Measurements from ENCODE around the gene SRPK3. TPM values are rescaled to one million over a fixed set of nuclear protein-coding genes. Genes with fewer than 3 reads are reported as not detected.

Gene SRPK3
- total RNA-seq, 1 donor from 2014 or later, result not detected

GRCh38 chrX:153818571-153819383, 37.9 kb downstream of the SRPK3 start:
- Mint-ChIP-seq H3K27ac (no peak overlapping the region), H3K4me3 (no peak overlapping the region), H3K9me3 (no peaks in the 10 kb centered on the region), H3K27me3 (ENCODE audit: insufficient read depth) (peaks cover 19% of the 10 kb centered on the region), H3K36me3 (ENCODE audit: low read depth) (no peaks in the 10 kb centered on the region), H3K4me1 (ENCODE audit: low read depth) (peaks cover 23% of the 10 kb centered on the region)
- peak; percentile 49 for DNase-seq (ENCODE audit: low spot score)
- intact Hi-C loops (cut with micrococcal nuclease), result loop anchor here (5.0 kb wide), 1 partner anchor 59 kb away; no protein-coding TSS in a partner anchor

GRCh38 chrX:153819384-153820040, 38.7 kb downstream of the SRPK3 start:
- no peaks in the 10 kb centered on the region for H3K36me3 Mint-ChIP-seq (ENCODE audit: low read depth)
- no peak for DNase-seq (ENCODE audit: low spot score)
- peaks cover 18% of the 10 kb centered on the region for H3K27me3 Mint-ChIP-seq (ENCODE audit: insufficient read depth)
- peaks cover 23% of the 10 kb centered on the region for H3K4me1 Mint-ChIP-seq (ENCODE audit: low read depth)
- H3K4me3 Mint-ChIP-seq, result no peak overlapping the region
- no peak overlapping the region for H3K27ac Mint-ChIP-seq
- H3K9me3 Mint-ChIP-seq, result no peaks in the 10 kb centered on the region
- intact Hi-C loops (cut with micrococcal nuclease), result loop anchor here (5.0 kb wide), 1 partner anchor 58 kb away; no protein-coding TSS in a partner anchor

- DNase-seq (ENCODE audit: low spot score), result no peak
- no peak overlapping the region for H3K4me3 Mint-ChIP-seq
- no peaks in the 10 kb centered on the region for H3K36me3 Mint-ChIP-seq (ENCODE audit: low read depth)
- no peak overlapping the region for H3K27ac Mint-ChIP-seq
- intact Hi-C loops (cut with micrococcal nuclease), result no loop called here
- H3K4me1 Mint-ChIP-seq (ENCODE audit: low read depth), result peaks cover 23% of the 10 kb centered on the region
- H3K27me3 Mint-ChIP-seq (ENCODE audit: insufficient read depth), result peaks cover 21% of the 10 kb centered on the region
- H3K9me3 Mint-ChIP-seq, result no peaks in the 10 kb centered on the region
Measured at GRCh38 chrX:153820601-153821000, 39.8 kb downstream of the SRPK3 start.

GRCh38 chrX:153821066-153821465, 40.2 kb downstream of the SRPK3 start:
- Mint-ChIP-seq H3K36me3 (ENCODE audit: low read depth) (no peaks in the 10 kb centered on the region), H3K4me3 (no peak overlapping the region), H3K4me1 (ENCODE audit: low read depth) (peaks cover 23% of the 10 kb centered on the region), H3K27me3 (ENCODE audit: insufficient read depth) (peaks cover 21% of the 10 kb centered on the region), H3K27ac (no peak overlapping the region), H3K9me3 (no peaks in the 10 kb centered on the region)
- intact Hi-C loops (cut with micrococcal nuclease), result no loop called here
- no peak for DNase-seq (ENCODE audit: low spot score)

GRCh38 chrX:153824348-153824747, 43.5 kb downstream of the SRPK3 start:
- Mint-ChIP-seq H3K9me3 (no peaks in the 10 kb centered on the region), H3K27me3 (ENCODE audit: insufficient read depth) (peaks cover 27% of the 10 kb centered on the region), H3K36me3 (ENCODE audit: low read depth) (no peaks in the 10 kb centered on the region), H3K27ac (no peak overlapping the region), H3K4me3 (no peak overlapping the region), H3K4me1 (ENCODE audit: low read depth) (peaks cover 9% of the 10 kb centered on the region)
- no peak for DNase-seq (ENCODE audit: low spot score)
- intact Hi-C loops (cut with micrococcal nuclease), result no loop called here

- Mint-ChIP-seq H3K4me3 (no peak overlapping the region), H3K27ac (no peak overlapping the region), H3K4me1 (ENCODE audit: low read depth) (peaks cover 9% of the 10 kb centered on the region), H3K27me3 (ENCODE audit: insufficient read depth) (peaks cover 23% of the 10 kb centered on the region), H3K36me3 (ENCODE audit: low read depth) (no peaks in the 10 kb centered on the region), H3K9me3 (no peaks in the 10 kb centered on the region)
- intact Hi-C loops (cut with micrococcal nuclease), result loop anchor here (5.0 kb wide), 1 partner anchor 77 kb away; the partner anchor contains the start of gene AVPR2
- no peak for DNase-seq (ENCODE audit: low spot score)
Measured at GRCh38 chrX:153825042-153825441, 44.2 kb downstream of the SRPK3 start.

GRCh38 chrX:153827016-153827415, 46.2 kb downstream of the SRPK3 start:
- intact Hi-C loops (cut with micrococcal nuclease), result loop anchor here (5.0 kb wide), 1 partner anchor 75 kb away; the partner anchor contains the start of gene AVPR2
- H3K36me3 Mint-ChIP-seq (ENCODE audit: low read depth), result no peaks in the 10 kb centered on the region
- H3K27ac Mint-ChIP-seq, result no peak overlapping the region

GRCh38 chrX:153827903-153828302, 47.1 kb downstream of the SRPK3 start:
- Mint-ChIP-seq H3K27me3 (ENCODE audit: insufficient read depth) (peaks cover 32% of the 10 kb centered on the region), H3K4me3 (no peak overlapping the region), H3K4me1 (ENCODE audit: low read depth) (no peaks in the 10 kb centered on the region), H3K27ac (no peak overlapping the region), H3K36me3 (ENCODE audit: low read depth) (no peaks in the 10 kb centered on the region), H3K9me3 (no peaks in the 10 kb centered on the region)
- DNase-seq (ENCODE audit: low spot score), result no peak
- intact Hi-C loops (cut with micrococcal nuclease), result loop anchor here (5.0 kb wide), 1 partner anchor 74 kb away; the partner anchor contains the start of gene AVPR2

More at GRCh38 chrX:153827016-153827415, 46.2 kb downstream of the SRPK3 start:
- Mint-ChIP-seq H3K27me3 (ENCODE audit: insufficient read depth) (peaks cover 29% of the 10 kb centered on the region), H3K4me3 (no peak overlapping the region), H3K4me1 (ENCODE audit: low read depth) (peaks cover 8% of the 10 kb centered on the region), H3K9me3 (no peaks in the 10 kb centered on the region)
- no peak for DNase-seq (ENCODE audit: low spot score)

GRCh38 chrX:153828308-153828707, 47.5 kb downstream of the SRPK3 start:
- Mint-ChIP-seq H3K27ac (no peak overlapping the region), H3K4me1 (ENCODE audit: low read depth) (no peaks in the 10 kb centered on the region), H3K4me3 (no peak overlapping the region), H3K36me3 (ENCODE audit: low read depth) (no peaks in the 10 kb centered on the region), H3K9me3 (no peaks in the 10 kb centered on the region), H3K27me3 (ENCODE audit: insufficient read depth) (peaks cover 32% of the 10 kb centered on the region)
- DNase-seq (ENCODE audit: low spot score), result no peak
- intact Hi-C loops (cut with micrococcal nuclease), result loop anchor here (5.0 kb wide), 1 partner anchor 74 kb away; the partner anchor contains the start of gene AVPR2

GRCh38 chrX:153828723-153829548, 48.1 kb downstream of the SRPK3 start:
- H3K9me3 Mint-ChIP-seq, result no peaks in the 10 kb centered on the region
- no peak overlapping the region for H3K4me3 Mint-ChIP-seq
- no peak for DNase-seq (ENCODE audit: low spot score)
- H3K27me3 Mint-ChIP-seq (ENCODE audit: insufficient read depth), result peaks cover 32% of the 10 kb centered on the region
- no peaks in the 10 kb centered on the region for H3K36me3 Mint-ChIP-seq (ENCODE audit: low read depth)
- no peaks in the 10 kb centered on the region for H3K4me1 Mint-ChIP-seq (ENCODE audit: low read depth)
- no peak overlapping the region for H3K27ac Mint-ChIP-seq
- intact Hi-C loops (cut with micrococcal nuclease), result loop anchor here (5.0 kb wide), 1 partner anchor 73 kb away; the partner anchor contains the start of gene AVPR2

- DNase-seq (ENCODE audit: low spot score), result no peak
- peaks cover 32% of the 10 kb centered on the region for H3K27me3 Mint-ChIP-seq (ENCODE audit: insufficient read depth)
- H3K4me1 Mint-ChIP-seq (ENCODE audit: low read depth), result no peaks in the 10 kb centered on the region
- no peaks in the 10 kb centered on the region for H3K36me3 Mint-ChIP-seq (ENCODE audit: low read depth)
- H3K4me3 Mint-ChIP-seq, result no peak overlapping the region
- intact Hi-C loops (cut with micrococcal nuclease), result loop anchor here (5.0 kb wide), 1 partner anchor 73 kb away; the partner anchor contains the start of gene AVPR2
- H3K9me3 Mint-ChIP-seq, result no peaks in the 10 kb centered on the region
- no peak overlapping the region for H3K27ac Mint-ChIP-seq
Measured at GRCh38 chrX:153829549-153829798, 48.6 kb downstream of the SRPK3 start.

- H3K9me3 Mint-ChIP-seq, result no peaks in the 10 kb centered on the region
- no peaks in the 10 kb centered on the region for H3K36me3 Mint-ChIP-seq (ENCODE audit: low read depth)
- no peak within 1 kb of the TSS for H3K4me3 Mint-ChIP-seq
- DNase-seq (ENCODE audit: low spot score), result no peak
- intact Hi-C loops (cut with micrococcal nuclease), result loop anchor here (5.0 kb wide), 1 partner anchor 72 kb away; the partner anchor contains the start of gene AVPR2
- H3K4me1 Mint-ChIP-seq (ENCODE audit: low read depth), result no peaks in the 10 kb centered on the region
- H3K27me3 Mint-ChIP-seq (ENCODE audit: insufficient read depth), result peaks cover 31% of the 10 kb centered on the region
- H3K27ac Mint-ChIP-seq, result no peak within 1 kb of the TSS
Measured at GRCh38 chrX:153829799-153830639, 49.2 kb downstream of the SRPK3 start, which contains the start of gene PDZD4. Gene PDZD4, minus strand, starts transcription at chrX:153830544. Its CDS starts 246 bp downstream, at chrX:153830298.
